Measurements from ENCODE around the gene TSR2.
"Not testable (repeated sequence)": the region's sequence is repeated elsewhere in the genome, so short reads cannot be mapped to it uniquely, and the experiment has no call there.

The TSR2 gene

GRCh38 chrX:54473993-54474859, 34.0 kb downstream of the TSR2 start:
- no peak for DNase-seq

- DNase-seq, result peak; percentile 69
These were observed 39.2 kb downstream of the TSR2 start for GRCh38 chrX:54479136-54480111.

- peak; percentile 60 for DNase-seq
These were observed 42.8 kb downstream of the TSR2 start for GRCh38 chrX:54482839-54483593.

GRCh38 chrX:54483946-54484345, 43.7 kb downstream of the TSR2 start:
- DNase-seq, result no peak

GRCh38 chrX:54484666-54485065, 44.5 kb downstream of the TSR2 start:
- DNase-seq, result peak; percentile 89

- DNase-seq, result not testable (repeated sequence)
These were observed 49.6 kb downstream of the TSR2 start for GRCh38 chrX:54489819-54490218.

GRCh38 chrX:54492340-54492739, 52.1 kb downstream of the TSR2 start:
- DNase-seq, result no peak

- peak; percentile 45 for DNase-seq
These were observed 54.2 kb downstream of the TSR2 start for GRCh38 chrX:54494166-54494988.

All from islet precursor cell (in vitro differentiated cells).